ENCODE data around the gene ADGRA1. TPM values are rescaled to one million over a fixed set of nuclear protein-coding genes. Genes with fewer than 3 reads are reported as not detected.

Gene ADGRA1
- total RNA-seq, 2 experiments from 2014 or later = not detected

- Mint-ChIP-seq H3K27ac (no peak overlapping the region), H3K9me3 (ENCODE audit: low read depth) (no peaks in the 10 kb centered on the region), H3K4me3 (no peak overlapping the region), H3K36me3 (ENCODE audit: low read depth) (no peaks in the 10 kb centered on the region), H3K4me1 (peaks cover 3% of the 10 kb centered on the region), H3K27me3 (peaks cover 11% of the 10 kb centered on the region)
- DNase-seq (peak; percentile 63), ATAC-seq (peak; percentile 84)
- intact Hi-C loops (cut with DNase I, micrococcal nuclease) = no loop called here
- CTCF ChIA-PET = interaction anchor here (1.0 kb wide), 1 partner anchor 24 kb away, joined by 3 read pairs; no protein-coding TSS in a partner anchor
- POLR2A ChIA-PET = interaction anchor here (0.6 kb wide), 1 partner anchor 42 kb away, joined by 10 read pairs; no protein-coding TSS in a partner anchor
Observed at GRCh38 chr10:133100706-133101415, 13.1 kb downstream of the ADGRA1 start.

DNA sequence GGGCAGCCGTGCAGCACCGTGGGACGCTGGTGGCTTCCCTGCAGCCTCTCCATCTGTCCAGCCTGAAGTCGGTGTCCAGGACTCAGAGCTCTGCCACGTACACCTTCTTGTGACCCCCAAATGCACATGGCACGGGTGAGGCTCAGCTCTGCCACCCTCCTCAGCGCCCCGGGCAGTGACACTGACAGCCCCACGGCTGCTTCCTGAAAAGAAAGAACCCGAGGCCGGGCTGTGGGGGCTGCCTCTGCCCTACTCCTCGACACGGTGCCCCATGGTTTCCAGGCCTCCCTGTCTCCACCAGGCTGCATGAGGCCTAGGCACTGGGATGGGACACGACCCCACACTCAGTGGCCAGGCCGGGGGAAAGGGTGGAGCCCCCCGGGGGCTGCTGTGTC lies 13.7 kb downstream of the ADGRA1 start:
- H3K4me3 Mint-ChIP-seq = no peak overlapping the region
- peaks cover 3% of the 10 kb centered on the region for H3K4me1 Mint-ChIP-seq
- POLR2A ChIA-PET = no interaction called here
- no peaks in the 10 kb centered on the region for H3K9me3 Mint-ChIP-seq (ENCODE audit: low read depth)
- no peaks in the 10 kb centered on the region for H3K36me3 Mint-ChIP-seq (ENCODE audit: low read depth)
- H3K27me3 Mint-ChIP-seq = peaks cover 11% of the 10 kb centered on the region
- no peak for DNase-seq
- H3K27ac Mint-ChIP-seq = no peak overlapping the region
- intact Hi-C loops (cut with DNase I, micrococcal nuclease) = no loop called here
- CTCF ChIA-PET = interaction anchor here (1.0 kb wide), 1 partner anchor 23 kb away, joined by 3 read pairs; no protein-coding TSS in a partner anchor
- no peak for ATAC-seq

DNA sequence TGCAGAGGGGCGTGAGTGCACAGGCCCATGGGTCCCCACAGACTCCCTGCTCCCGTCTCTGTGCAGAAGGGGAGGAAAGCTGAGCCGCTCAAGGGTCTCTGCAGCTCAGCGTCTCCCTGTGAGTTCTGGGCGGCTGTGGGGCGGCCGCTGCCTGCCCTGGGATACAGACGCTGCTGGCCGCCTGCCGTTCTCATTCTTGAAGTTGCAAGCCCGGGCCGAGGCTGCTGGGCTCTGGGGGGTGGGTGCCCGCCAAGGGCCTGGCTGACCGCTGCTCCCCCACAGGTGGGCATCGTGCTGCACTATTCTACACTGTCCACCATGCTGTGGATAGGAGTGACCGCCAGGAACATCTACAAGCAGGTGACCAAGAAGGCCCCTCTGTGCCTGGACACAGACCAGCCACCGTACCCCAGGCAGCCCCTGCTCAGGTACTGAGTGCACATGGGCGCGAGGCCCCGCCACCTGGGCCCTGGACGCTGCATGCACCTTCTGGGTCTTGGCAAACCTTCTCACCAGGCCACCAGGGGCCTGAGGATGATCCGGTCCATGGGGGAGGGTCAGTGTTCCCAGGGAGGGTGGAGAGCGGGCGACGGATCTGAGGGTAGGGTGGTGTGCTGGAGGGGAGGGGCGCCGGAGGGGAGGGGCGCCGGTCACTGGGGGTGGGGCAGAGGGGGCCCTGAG lies 14.8 kb downstream of the ADGRA1 start:
- intact Hi-C loops (cut with DNase I, micrococcal nuclease) = no loop called here
- Mint-ChIP-seq H3K4me3 (no peak overlapping the region), H3K9me3 (ENCODE audit: low read depth) (peaks cover 5% of the 10 kb centered on the region), H3K36me3 (ENCODE audit: low read depth) (no peaks in the 10 kb centered on the region), H3K27ac (no peak overlapping the region), H3K27me3 (peaks cover 8% of the 10 kb centered on the region), H3K4me1 (peaks cover 3% of the 10 kb centered on the region)
- ATAC-seq = no peak
- DNase-seq = no peak
- ChIA-PET POLR2A (no interaction called here), CTCF (no interaction called here)

GRCh38 chr10:133103311-133103910 lies 15.7 kb downstream of the ADGRA1 start:
- ATAC-seq (no peak), DNase-seq (no peak)
- no peak overlapping the region for H3K4me3 Mint-ChIP-seq
- peaks cover 3% of the 10 kb centered on the region for H3K4me1 Mint-ChIP-seq
- CTCF ChIA-PET = no interaction called here
- POLR2A ChIA-PET = no interaction called here
- H3K36me3 Mint-ChIP-seq (ENCODE audit: low read depth) = no peaks in the 10 kb centered on the region
- peaks cover 7% of the 10 kb centered on the region for H3K9me3 Mint-ChIP-seq (ENCODE audit: low read depth)
- no peak overlapping the region for H3K27ac Mint-ChIP-seq
- H3K27me3 Mint-ChIP-seq = peaks cover 8% of the 10 kb centered on the region
- intact Hi-C loops (cut with DNase I, micrococcal nuclease) = no loop called here

- DNase-seq (no peak), ATAC-seq (no peak)
- peaks cover under 1% of the 10 kb centered on the region for H3K36me3 Mint-ChIP-seq (ENCODE audit: low read depth)
- no peak overlapping the region for H3K4me3 Mint-ChIP-seq
- intact Hi-C loops (cut with DNase I, micrococcal nuclease) = no loop called here
- peaks cover 7% of the 10 kb centered on the region for H3K9me3 Mint-ChIP-seq (ENCODE audit: low read depth)
- POLR2A ChIA-PET = no interaction called here
- H3K27me3 Mint-ChIP-seq = peaks cover 8% of the 10 kb centered on the region
- CTCF ChIA-PET = interaction anchor here (0.6 kb wide), 1 partner anchor 126 kb away, joined by 3 read pairs; no protein-coding TSS in a partner anchor
- H3K27ac Mint-ChIP-seq = no peak overlapping the region
- peaks cover 3% of the 10 kb centered on the region for H3K4me1 Mint-ChIP-seq
Observed at GRCh38 chr10:133104068-133104962, 16.6 kb downstream of the ADGRA1 start.

GRCh38 chr10:133104963-133105640 lies 17.4 kb downstream of the ADGRA1 start:
- H3K4me1 Mint-ChIP-seq = peaks cover 3% of the 10 kb centered on the region
- ATAC-seq (no peak), DNase-seq (no peak)
- H3K27me3 Mint-ChIP-seq = peaks cover 8% of the 10 kb centered on the region
- H3K27ac Mint-ChIP-seq = no peak overlapping the region
- H3K36me3 Mint-ChIP-seq (ENCODE audit: low read depth) = peaks cover 2% of the 10 kb centered on the region
- ChIA-PET CTCF (no interaction called here), POLR2A (no interaction called here)
- H3K4me3 Mint-ChIP-seq = no peak overlapping the region
- peaks cover 10% of the 10 kb centered on the region for H3K9me3 Mint-ChIP-seq (ENCODE audit: low read depth)
- intact Hi-C loops (cut with DNase I, micrococcal nuclease) = no loop called here

- Mint-ChIP-seq H3K27me3 (peaks cover 8% of the 10 kb centered on the region), H3K27ac (no peak overlapping the region), H3K4me3 (no peak overlapping the region), H3K9me3 (ENCODE audit: low read depth) (peaks cover 10% of the 10 kb centered on the region), H3K4me1 (peaks cover 3% of the 10 kb centered on the region), H3K36me3 (ENCODE audit: low read depth) (peaks cover 2% of the 10 kb centered on the region)
- no peak for DNase-seq
- CTCF ChIA-PET = no interaction called here
- intact Hi-C loops (cut with DNase I, micrococcal nuclease) = no loop called here
- POLR2A ChIA-PET = no interaction called here
- ATAC-seq = no peak
Observed at GRCh38 chr10:133105686-133106390, 18.1 kb downstream of the ADGRA1 start.

- Mint-ChIP-seq H3K9me3 (ENCODE audit: low read depth) (peaks cover 10% of the 10 kb centered on the region), H3K4me3 (no peak overlapping the region), H3K4me1 (peaks cover 3% of the 10 kb centered on the region), H3K27ac (no peak overlapping the region), H3K27me3 (peaks cover 7% of the 10 kb centered on the region), H3K36me3 (ENCODE audit: low read depth) (peaks cover 2% of the 10 kb centered on the region)
- ATAC-seq = no peak
- POLR2A ChIA-PET = no interaction called here
- intact Hi-C loops (cut with DNase I, micrococcal nuclease) = no loop called here
- no peak for DNase-seq
- CTCF ChIA-PET = no interaction called here
Observed at GRCh38 chr10:133106516-133106915, 18.8 kb downstream of the ADGRA1 start.

DNA sequence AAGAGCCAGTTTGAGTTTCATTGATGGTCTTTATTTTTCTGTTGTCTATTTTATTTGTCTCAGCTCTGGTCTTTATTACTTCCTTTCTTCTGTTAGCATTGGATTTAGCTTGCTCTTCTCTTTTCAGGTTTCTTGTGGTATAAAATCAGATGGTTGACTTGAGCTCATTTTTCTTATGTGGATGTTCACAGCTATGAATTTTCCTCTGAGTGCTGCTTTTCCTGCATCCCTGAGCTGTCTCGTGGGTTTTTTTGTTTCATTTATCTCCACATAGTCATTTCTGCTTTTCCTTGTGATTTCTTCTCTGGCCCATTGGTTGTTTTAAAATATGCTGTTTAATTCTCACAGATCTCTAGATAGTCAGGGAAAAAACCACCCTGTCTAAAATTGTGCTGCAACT lies 19.7 kb downstream of the ADGRA1 start:
- Mint-ChIP-seq H3K27me3 (peaks cover 3% of the 10 kb centered on the region), H3K4me1 (no peaks in the 10 kb centered on the region), H3K36me3 (ENCODE audit: low read depth) (peaks cover 2% of the 10 kb centered on the region), H3K27ac (no peak overlapping the region), H3K4me3 (no peak overlapping the region), H3K9me3 (ENCODE audit: low read depth) (peaks cover 10% of the 10 kb centered on the region)
- DNase-seq = no peak
- POLR2A ChIA-PET = no interaction called here
- CTCF ChIA-PET = interaction anchor here (0.7 kb wide), 1 partner anchor 206 kb away, joined by 3 read pairs; no protein-coding TSS in a partner anchor
- intact Hi-C loops (cut with DNase I, micrococcal nuclease) = no loop called here
- no peak for ATAC-seq

DNA sequence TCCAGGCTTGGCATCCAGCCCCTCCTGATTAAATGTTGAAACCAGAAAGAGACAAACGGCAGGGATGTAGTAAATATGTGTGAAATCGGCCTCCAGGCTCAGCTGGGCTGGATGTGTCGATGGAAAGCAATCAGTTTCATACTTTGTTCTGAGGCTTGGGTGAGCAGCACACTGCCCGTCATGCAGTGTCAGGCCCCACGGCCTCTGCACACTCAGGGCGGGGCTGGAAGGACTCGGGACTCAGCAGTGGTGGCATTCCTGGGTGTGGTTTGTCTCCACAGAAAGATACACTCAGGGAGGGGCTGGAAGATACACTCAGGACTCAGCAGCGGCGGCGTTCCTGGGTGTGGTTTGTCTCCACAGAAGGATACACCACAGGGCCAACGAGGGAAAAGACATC lies 22.0 kb downstream of the ADGRA1 start:
- H3K4me3 Mint-ChIP-seq = no peak overlapping the region
- peaks cover 10% of the 10 kb centered on the region for H3K9me3 Mint-ChIP-seq (ENCODE audit: low read depth)
- ATAC-seq (no peak), DNase-seq (no peak)
- ChIA-PET CTCF (interaction anchor here (0.7 kb wide), 1 partner anchor 271 kb away, joined by 3 read pairs; no protein-coding TSS in a partner anchor), POLR2A (no interaction called here)
- H3K4me1 Mint-ChIP-seq = no peaks in the 10 kb centered on the region
- no peaks in the 10 kb centered on the region for H3K27me3 Mint-ChIP-seq
- no peak overlapping the region for H3K27ac Mint-ChIP-seq
- H3K36me3 Mint-ChIP-seq (ENCODE audit: low read depth) = peaks cover 2% of the 10 kb centered on the region
- intact Hi-C loops (cut with DNase I, micrococcal nuclease) = no loop called here

Data from activated CD4-positive, alpha-beta T cell treated with anti-CD3 and anti-CD28 coated beads for 36 hours (primary cell).